ENCODE data around the gene JRKL. TPM values are rescaled to one million over a fixed set of nuclear protein-coding genes. Genes with fewer than 3 reads are reported as not detected.

The JRKL gene
- total and polyA plus RNA-seq, 9 donors: 7.1 to 18.8 (median 11.7) TPM

MicroRNA genes within 50 kb of the gene (microRNA counts, 767-probe panel; counts per million panel counts)
- 530 counts per million, percentile 78 among the panel's probes with 10 or more counts for microRNA hsa-miR-1260b

Small RNA genes within 50 kb of the gene (microRNA-seq; reads per million reads assigned to microRNA genes)
- 0 to 1.1 (median 0.54) reads per million in 3 donors for gene MIR1260B

Small RNA genes within 50 kb of the gene (small RNA-seq; reads per million reads assigned to genes)
- gene MIR1260B: not detected

Other genes starting within 250 kb of the JRKL start
- 10 to 100 TPM; 10.7 to 17.5 (median 14.6) TPM for gene MAML2, start 46.8 kb upstream of the JRKL start, total RNA-seq
- gene MAML2, start 46.8 kb upstream of the JRKL start, polyA plus RNA-seq: 10 to 100 TPM in 1 of 2 donors, 1 to 10 TPM in 1; 7.3 to 16.4 TPM
- gene CCDC82, start 101 bp upstream of the JRKL start, total RNA-seq: 10 to 100 TPM; 14.8 to 31.8 (median 23.0) TPM
- gene CCDC82, start 101 bp upstream of the JRKL start, polyA plus RNA-seq: 10 to 100 TPM; 16.2 to 26.0 TPM

Measured in ovary (tissue), 9 donors.